Neural cell (in vitro differentiated cells): ENCODE results near the gene KCNJ10.

ENCODE experiments used
- CTCF ChIP-seq: fragments of 450-650 bp; IDR thresholded peaks from 2 replicates; pipeline ENCODE4 v1.5.1; 2014; ENCODE audit warnings: antibody characterized with exemption, mild to moderate bottlenecking, moderate library complexity; ENCODE audit not compliant: poor library complexity, severe bottlenecking
- EZH2 ChIP-seq: fragments of 200-600, 300-800 bp; shearing (Covaris generic), sonication (generic); IDR thresholded peaks from 2 replicates; pipeline ENCODE4 v1.6.1; 2014; ENCODE audit warnings: antibody characterized with exemption, low read length, borderline replicate concordance, mild to moderate bottlenecking; ENCODE audit not compliant: insufficient read depth, poor library complexity, severe bottlenecking
- POLR2AphosphoS5 ChIP-seq: IDR thresholded peaks from 2 replicates; pipeline ENCODE4 v1.6.1; 2012
- SMC3 ChIP-seq: fragments of 450-650 bp; conservative IDR thresholded peaks from 2 replicates; pipeline ENCODE4 v1.6.1; 2014; ENCODE audit warnings: antibody characterized with exemption, mild to moderate bottlenecking, moderate library complexity; ENCODE audit not compliant: poor library complexity
- TAF1 ChIP-seq: IDR thresholded peaks from 2 replicates; pipeline ENCODE4 v1.6.1; 2012; ENCODE audit warnings: low read depth

- TF ChIP-seq CTCF, result no peak
- no peak for TF ChIP-seq EZH2
- no peak for TF ChIP-seq SMC3
- TF ChIP-seq TAF1, result no peak
- TF ChIP-seq POLR2AphosphoS5, result no peak
Measured at GRCh38 chr1:160090760-160091159, 20.8 kb upstream of the KCNJ10 start.
